ENCODE data around the gene CYSTM1. TPM values are rescaled to one million over a fixed set of nuclear protein-coding genes. Genes with fewer than 3 reads are reported as not detected.

The CYSTM1 gene
- total RNA-seq, 1 experiment from 2014 or later = 27.2 TPM

GRCh38 chr5:140216478-140217074 is 41.6 kb downstream of the CYSTM1 start:
- Histone ChIP-seq H3K9me3 (ENCODE audit: insufficient read depth, low read depth) (no peaks in the 10 kb centered on the region), H3K79me2 (ENCODE audit: low read depth) (no peaks in the 10 kb centered on the region), H3F3A (ENCODE audit: insufficient read depth, low read depth) (peaks cover 20% of the 10 kb centered on the region; the same call in 1 of the 2 replicates), H3K4me1 (replicated peaks; ENCODE audit: insufficient read depth) (peaks cover 38% of the 10 kb centered on the region), H3K27me3 (ENCODE audit: insufficient read depth, low read depth) (no peaks in the 10 kb centered on the region), H3K36me3 (ENCODE audit: low read depth) (0 out of 2 replicates have a peak, but pooled peaks cover 4% of the 10 kb centered on the region), H3K4me2 (no peak overlapping the region), H3K27ac (no peak overlapping the region), H4K20me1 (ENCODE audit: insufficient read depth) (peaks cover 7% of the 10 kb centered on the region; the same call in 1 of the 2 replicates), H3K4me3 (no peak overlapping the region), H2AFZ (no peak overlapping the region), H3K9me2 (ENCODE audit: insufficient read depth) (no peaks in the 10 kb centered on the region)
- intact Hi-C loops (cut with micrococcal nuclease; ENCODE audit: unreplicated experiment) = no loop called here
- ChIA-PET CTCF (no interaction called here), POLR2A (ENCODE audit: unreplicated experiment) (no interaction called here)
- no peak for DNase-seq
- TF ChIP-seq CTCF (conservative IDR thresholded peaks at IDR 0.05) (no peak), EZH2 (IDR thresholded peaks at IDR 0.05; ENCODE audit: low read depth) (no peak)
- BruUV-seq (replicated peaks) = no TSS peak

- POLR2A ChIA-PET (ENCODE audit: unreplicated experiment) = no interaction called here
- intact Hi-C loops (cut with micrococcal nuclease; ENCODE audit: unreplicated experiment) = no loop called here
- peaks cover 45% of the 10 kb centered on the region for H3K4me1 ChIP-seq (replicated peaks; ENCODE audit: insufficient read depth)
Measured at GRCh38 chr5:140217299-140218026, 42.5 kb downstream of the CYSTM1 start.

More at GRCh38 chr5:140217299-140218026, 42.5 kb downstream of the CYSTM1 start:
- no peak overlapping the region for H3K4me3 ChIP-seq
- peaks cover 7% of the 10 kb centered on the region; the same call in 1 of the 2 replicates for H4K20me1 ChIP-seq (ENCODE audit: insufficient read depth)
- no peaks in the 10 kb centered on the region for H3K9me3 ChIP-seq (ENCODE audit: insufficient read depth, low read depth)
- 0 out of 2 replicates have a peak, but pooled peaks cover 4% of the 10 kb centered on the region for H3K36me3 ChIP-seq (ENCODE audit: low read depth)
- peaks cover 27% of the 10 kb centered on the region; the same call in 1 of the 2 replicates for H3F3A ChIP-seq (ENCODE audit: insufficient read depth, low read depth)
- H3K27ac ChIP-seq = no peak overlapping the region
- H3K9me2 ChIP-seq (ENCODE audit: insufficient read depth) = no peaks in the 10 kb centered on the region
- H3K4me2 ChIP-seq = no peak overlapping the region
- no peaks in the 10 kb centered on the region for H3K27me3 ChIP-seq (ENCODE audit: insufficient read depth, low read depth)
- no TSS peak for BruUV-seq (replicated peaks)
- no peaks in the 10 kb centered on the region for H3K79me2 ChIP-seq (ENCODE audit: low read depth)
- no peak for DNase-seq
- CTCF ChIA-PET = no interaction called here
- TF ChIP-seq CTCF (conservative IDR thresholded peaks at IDR 0.05) (no peak), EZH2 (IDR thresholded peaks at IDR 0.05; ENCODE audit: low read depth) (no peak)
- H2AFZ ChIP-seq = no peak overlapping the region
